Upper lobe of left lung (tissue), 6 donors: ENCODE data around the gene TAF1B. TPM values are rescaled to one million over a fixed set of nuclear protein-coding genes. Genes with fewer than 3 reads are reported as not detected.

Source experiments
- ATAC-seq, 2 donors: fragments of 200-7000 bp; cut with Tn5 transposase; one replicate each; pipeline ENCODE4 v1.9.1; 2022; ENCODE audit warnings: mild to moderate bottlenecking in 2 of 2, moderate library complexity in 2 of 2; ENCODE audit not compliant: low FRiP score in 2 of 2
- DNase-seq, 2 donors: peaks; one replicate each; pipeline ENCODE4 v3.0.0-alpha.2; 2019 to 2020
- H3K27ac ChIP-seq, 4 donors: fragments of 200-600 bp; sonication (generic); one replicate each; pipeline ENCODE4 v1.5.1; 2016 to 2019
- H3K27me3 ChIP-seq, 4 donors: fragments of 200-600 bp; sonication (generic); one replicate each; pipeline ENCODE4 v1.5.1; 2017 to 2019
- H3K36me3 ChIP-seq, 4 donors: fragments of 200-600 bp; sonication (generic); one replicate each; pipeline ENCODE4 v1.5.1; 2016 to 2019
- H3K4me1 ChIP-seq, 4 donors: fragments of 200-600 bp; sonication (generic); one replicate each; pipeline ENCODE4 v1.5.1; 2018 to 2019
- H3K4me3 ChIP-seq, 4 donors: fragments of 200-600 bp; sonication (generic); one replicate each; pipeline ENCODE4 v1.5.1; 2017 to 2019; ENCODE audit warnings: mild to moderate bottlenecking in 2 of 4, moderate library complexity in 1 of 4
- H3K9me3 ChIP-seq, 4 donors: fragments of 200-600 bp; sonication (generic); one replicate each; pipeline ENCODE4 v1.5.1; 2018 to 2019
- EP300 ChIP-seq, 4 donors: sonication (generic); formaldehyde crosslinking; IDR thresholded peaks; one replicate each; pipeline ENCODE4 v1.5.1; 2017; ENCODE audit warnings: antibody characterized with exemption in 4 of 4, control low read depth in 2 of 4
- POLR2A ChIP-seq, 4 donors: fragments of 450-650 bp; IDR thresholded peaks; one replicate each; pipeline ENCODE4 v1.5.1; 2016 to 2017; ENCODE audit warnings: antibody characterized with exemption in 4 of 4, mild to moderate bottlenecking in 2 of 4
- POLR2AphosphoS5 ChIP-seq, 2 donors: sonication (generic); formaldehyde crosslinking; IDR thresholded peaks; one replicate each; pipeline ENCODE4 v1.5.1; 2017; ENCODE audit warnings: antibody characterized with exemption in 2 of 2
- WGBS, 2 donors: methylation state at CpG; one replicate each; pipeline ENCODE4 v1.1.5; 2017 to 2018; 5-methylcytosine and 5-hydroxymethylcytosine counted together
- total RNA-seq, 6 donors: library from RNA; depleted of rRNA in 4 of 6; stranded (reverse); fragments of >200 nt in 4 of 6; gene quantifications; one replicate each; pipeline versions ENCODE4 v1.1.0 to v1.2.1, GENCODE V29; 2016 to 2021
- TF ChIP-seq, protein P1 (sequence below), 6 experiments: fragments of 450-650 bp in 4 of 6; fragments of 200-600 bp in 2 of 6; sonication (generic) in 2 of 6; IDR thresholded peaks; one replicate each; pipeline ENCODE4 v1.5.1; 2016 to 2019; ENCODE audit warnings: antibody characterized with exemption in 6 of 6
- donor health status: DM: no; HTN: no; CAD: no; lungs with moderate emphysema.
- donor health status: DM: no; HTN: yes; CAD: no; lungs with severe emphysema.

The TAF1B gene
- total RNA-seq, 6 donors from 2014 or later = 8.5 to 24.3 (median 16.7) TPM

DNA sequence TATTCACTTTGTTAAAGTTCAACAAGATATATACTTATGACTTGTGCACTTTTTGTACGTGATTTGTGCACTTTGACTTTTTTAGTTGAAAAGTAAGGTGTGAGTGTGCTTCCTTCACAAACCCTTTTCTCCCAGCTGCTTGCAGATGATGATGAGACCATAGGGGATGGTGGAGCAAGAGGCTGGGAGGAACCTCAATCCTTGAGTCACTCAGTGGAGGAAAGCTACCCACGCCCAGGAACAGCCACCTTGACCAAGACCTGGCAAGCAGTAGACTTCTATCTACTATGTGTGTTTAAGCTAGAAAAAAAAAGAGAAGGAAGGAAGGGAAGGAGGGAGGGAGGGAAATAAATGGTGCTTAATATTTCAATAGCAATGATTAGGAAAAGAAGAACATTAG lies 25.2 kb upstream of the TAF1B start:
- TF ChIP-seq POLR2AphosphoS5 (IDR thresholded peaks at IDR 0.05) = no peak
- no peak for TF ChIP-seq POLR2A (IDR thresholded peaks at IDR 0.05)
- TF ChIP-seq, protein P1, sequence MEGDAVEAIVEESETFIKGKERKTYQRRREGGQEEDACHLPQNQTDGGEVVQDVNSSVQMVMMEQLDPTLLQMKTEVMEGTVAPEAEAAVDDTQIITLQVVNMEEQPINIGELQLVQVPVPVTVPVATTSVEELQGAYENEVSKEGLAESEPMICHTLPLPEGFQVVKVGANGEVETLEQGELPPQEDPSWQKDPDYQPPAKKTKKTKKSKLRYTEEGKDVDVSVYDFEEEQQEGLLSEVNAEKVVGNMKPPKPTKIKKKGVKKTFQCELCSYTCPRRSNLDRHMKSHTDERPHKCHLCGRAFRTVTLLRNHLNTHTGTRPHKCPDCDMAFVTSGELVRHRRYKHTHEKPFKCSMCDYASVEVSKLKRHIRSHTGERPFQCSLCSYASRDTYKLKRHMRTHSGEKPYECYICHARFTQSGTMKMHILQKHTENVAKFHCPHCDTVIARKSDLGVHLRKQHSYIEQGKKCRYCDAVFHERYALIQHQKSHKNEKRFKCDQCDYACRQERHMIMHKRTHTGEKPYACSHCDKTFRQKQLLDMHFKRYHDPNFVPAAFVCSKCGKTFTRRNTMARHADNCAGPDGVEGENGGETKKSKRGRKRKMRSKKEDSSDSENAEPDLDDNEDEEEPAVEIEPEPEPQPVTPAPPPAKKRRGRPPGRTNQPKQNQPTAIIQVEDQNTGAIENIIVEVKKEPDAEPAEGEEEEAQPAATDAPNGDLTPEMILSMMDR (IDR thresholded peaks at IDR 0.05) = no peak
- no peak for TF ChIP-seq EP300 (IDR thresholded peaks at IDR 0.05)
- no peaks in the 10 kb centered on the region for H3K27me3 ChIP-seq

DNA sequence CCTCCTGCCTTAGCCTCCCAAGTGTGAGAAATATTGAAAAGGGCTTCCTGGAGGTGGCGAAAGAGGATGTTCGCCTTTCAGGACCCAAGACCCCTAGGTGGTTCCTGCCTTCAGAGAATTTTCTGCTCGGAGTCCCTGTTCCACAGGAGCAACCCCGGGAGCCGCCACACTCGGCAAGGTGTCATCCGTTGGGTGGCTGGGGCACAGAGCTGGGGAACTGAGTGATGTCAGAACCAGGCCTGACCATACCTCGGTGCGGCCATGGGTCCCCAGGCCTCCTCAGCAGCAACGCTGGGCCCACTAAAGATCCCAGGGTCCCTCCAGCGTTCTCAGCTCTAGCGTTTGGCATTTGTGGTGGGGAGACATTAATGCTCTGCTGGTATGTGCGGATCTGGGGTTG lies 23.7 kb upstream of the TAF1B start:
- TF ChIP-seq POLR2A (IDR thresholded peaks at IDR 0.05) (no peak), EP300 (IDR thresholded peaks at IDR 0.05) (no peak), POLR2AphosphoS5 (IDR thresholded peaks at IDR 0.05) (no peak)
- TF ChIP-seq, protein P1 (IDR thresholded peaks at IDR 0.05) = no peak
- Histone ChIP-seq H3K27me3 (no peaks in the 10 kb centered on the region), H3K9me3 (no peaks in the 10 kb centered on the region), H3K27ac (no peak overlapping the region), H3K4me1 (peaks cover 0 to 9% (median 4%) of the 10 kb centered on the region in 4 donors), H3K36me3 (no peaks in the 10 kb centered on the region), H3K4me3 (no peak overlapping the region)
- ATAC-seq (peak in 1 of 2 donors; percentile 10), DNase-seq (peak in 1 of 2 donors; percentile 38)
- WGBS, 2 donors = 92 to 93% methylated on average over 6 to 13 of the region's 13 CpGs

More for the DNA sequence above, 25.2 kb upstream of the TAF1B start:
- H3K4me1 ChIP-seq = peaks cover 11 to 24% (median 17%) of the 10 kb centered on the region in 4 donors
- no peaks in the 10 kb centered on the region for H3K9me3 ChIP-seq
- H3K27ac ChIP-seq = no peak overlapping the region
- no peak overlapping the region for H3K4me3 ChIP-seq
- H3K36me3 ChIP-seq = no peaks in the 10 kb centered on the region
- DNase-seq = no peak
- 82 to 86% methylated on average over 2 of the region's 2 CpGs for WGBS, 2 donors
- no peak for ATAC-seq

GRCh38 chr2:9820020-9820973 lies 23.0 kb upstream of the TAF1B start:
- WGBS, 2 donors = 76 to 85% methylated on average over 25 to 30 of the region's 32 CpGs
- TF ChIP-seq EP300 (IDR thresholded peaks at IDR 0.05) (peak in 1 of 4 donors; percentile 43), POLR2AphosphoS5 (IDR thresholded peaks at IDR 0.05) (peak in 1 of 2 donors; percentile 10)
- TF ChIP-seq, protein P1 (IDR thresholded peaks at IDR 0.05) = no peak
- Histone ChIP-seq H3K36me3 (no peaks in the 10 kb centered on the region), H3K4me1 (peaks cover 0 to 8% (median 3%) of the 10 kb centered on the region in 4 donors), H3K27ac (no peak overlapping the region), H3K4me3 (no peak overlapping the region), H3K9me3 (no peaks in the 10 kb centered on the region), H3K27me3 (no peaks in the 10 kb centered on the region)
- DNase-seq (peak; percentile 71 to 78), ATAC-seq (peak; percentile 68 to 85)

GRCh38 chr2:9821805-9822445 lies 21.3 kb upstream of the TAF1B start:
- DNase-seq (peak in 1 of 2 donors; percentile 37), ATAC-seq (no peak)
- H3K4me1 ChIP-seq = peaks cover 0 to 8% (median 3%) of the 10 kb centered on the region in 4 donors
- no peak for TF ChIP-seq POLR2AphosphoS5 (IDR thresholded peaks at IDR 0.05)
- 94 to 95% methylated on average over 9 to 12 of the region's 12 CpGs for WGBS, 2 donors
- H3K27me3 ChIP-seq = no peaks in the 10 kb centered on the region
- H3K4me3 ChIP-seq = no peak overlapping the region
- no peak overlapping the region for H3K27ac ChIP-seq
- H3K36me3 ChIP-seq = no peaks in the 10 kb centered on the region
- H3K9me3 ChIP-seq = no peaks in the 10 kb centered on the region

DNA sequence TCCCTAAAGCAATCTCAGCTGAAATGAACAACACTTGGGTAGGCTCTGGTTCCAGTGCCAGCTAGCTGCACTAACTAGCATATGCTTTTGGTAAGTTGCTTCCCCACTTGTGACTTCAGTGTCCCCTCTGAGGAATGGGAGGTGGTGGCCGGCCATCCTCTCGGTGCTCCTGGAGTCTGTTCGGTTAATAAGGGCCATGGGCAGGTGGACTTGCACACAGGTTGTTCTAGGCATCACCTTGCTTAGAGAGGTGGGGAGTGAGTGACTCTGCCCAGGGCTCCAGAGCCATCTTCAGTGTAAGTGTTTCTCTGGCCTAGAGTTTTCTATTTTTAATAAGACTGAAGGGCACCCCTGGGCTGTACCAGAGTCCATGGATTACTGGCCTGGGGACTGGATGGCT lies 18.8 kb upstream of the TAF1B start:
- Histone ChIP-seq H3K36me3 (no peaks in the 10 kb centered on the region), H3K27me3 (no peaks in the 10 kb centered on the region), H3K27ac (no peak overlapping the region), H3K9me3 (no peaks in the 10 kb centered on the region), H3K4me1 (peaks cover 0 to 8% (median 3%) of the 10 kb centered on the region in 4 donors), H3K4me3 (no peak overlapping the region)
- no peak for DNase-seq
- 98% methylated on average over 3 of the region's 3 CpGs; no CpG with 5 or more reads in 1 of the 2 donors for WGBS, 2 donors
- no peak for TF ChIP-seq POLR2AphosphoS5 (IDR thresholded peaks at IDR 0.05)
- TF ChIP-seq EP300 (IDR thresholded peaks at IDR 0.05) = no peak
- TF ChIP-seq, protein P1 (IDR thresholded peaks at IDR 0.05) = no peak
- no peak for ATAC-seq
